KMS-11 (cell line): ENCODE measurements around the gene MBOAT1.
"Not testable (repeated sequence)": the region's sequence is repeated elsewhere in the genome, so short reads cannot be mapped to it uniquely, and the experiment has no call there.

Source experiments
- H2AFZ ChIP-seq: fragments of 200-600 bp; sonication (generic); 2 replicates; pipeline ENCODE4 v1.6.1; 2016; ENCODE audit warnings: antibody characterized with exemption, mixed run types, low read depth
- H3K27ac ChIP-seq: fragments of 200-600 bp; sonication (generic); 2 replicates; pipeline ENCODE4 v1.6.1; 2016; ENCODE audit warnings: mild to moderate bottlenecking, mixed run types
- H3K27me3 ChIP-seq: fragments of 200-600 bp; sonication (generic); 2 replicates; pipeline ENCODE4 v1.6.1; 2017; ENCODE audit warnings: mild to moderate bottlenecking, low read depth, mixed run types, moderate library complexity; ENCODE audit not compliant: insufficient read depth
- H3K36me3 ChIP-seq: fragments of 200-600 bp; sonication (generic); 2 replicates; pipeline ENCODE4 v1.6.1; 2017; ENCODE audit warnings: mild to moderate bottlenecking, mixed run types; ENCODE audit not compliant: insufficient read depth
- H3K4me1 ChIP-seq: fragments of 200-600 bp; sonication (generic); 2 replicates; pipeline ENCODE4 v1.6.1; 2016; ENCODE audit warnings: mild to moderate bottlenecking, low read depth, mixed run types; ENCODE audit not compliant: poor library complexity, severe bottlenecking
- H3K4me2 ChIP-seq: fragments of 200-600 bp; sonication (generic); 2 replicates; pipeline ENCODE4 v1.7.0; 2016; ENCODE audit warnings: mild to moderate bottlenecking, mixed run types
- H3K4me3 ChIP-seq: fragments of 200-600 bp; sonication (generic); IDR thresholded peaks from 2 replicates; pipeline ENCODE4 v1.6.1; 2017; ENCODE audit warnings: low read depth, low read length, mixed read lengths; ENCODE audit not compliant: insufficient read depth
- H3K79me2 ChIP-seq: fragments of 200-600 bp; sonication (generic); 2 replicates; pipeline ENCODE4 v1.6.1; 2016; ENCODE audit warnings: low read depth, mixed run types; ENCODE audit not compliant: insufficient read depth
- H3K9ac ChIP-seq: fragments of 200-600 bp; sonication (generic); 2 replicates; pipeline ENCODE4 v1.6.1; 2016; ENCODE audit warnings: mild to moderate bottlenecking, mixed run types
- H4K20me1 ChIP-seq: fragments of 200-600 bp; sonication (generic); 2 replicates; pipeline ENCODE4 v1.6.1; 2016; ENCODE audit warnings: mild to moderate bottlenecking, mixed run types; ENCODE audit not compliant: insufficient read depth
- TF ChIP-seq, protein P1 (sequence below): fragments of 200-600 bp; sonication (generic); conservative IDR thresholded peaks from 2 replicates; pipeline ENCODE4 v1.6.1; 2017; ENCODE audit warnings: low read depth, mild to moderate bottlenecking, antibody characterized with exemption, low read length, moderate library complexity, mixed read lengths

Gene MBOAT1

DNA sequence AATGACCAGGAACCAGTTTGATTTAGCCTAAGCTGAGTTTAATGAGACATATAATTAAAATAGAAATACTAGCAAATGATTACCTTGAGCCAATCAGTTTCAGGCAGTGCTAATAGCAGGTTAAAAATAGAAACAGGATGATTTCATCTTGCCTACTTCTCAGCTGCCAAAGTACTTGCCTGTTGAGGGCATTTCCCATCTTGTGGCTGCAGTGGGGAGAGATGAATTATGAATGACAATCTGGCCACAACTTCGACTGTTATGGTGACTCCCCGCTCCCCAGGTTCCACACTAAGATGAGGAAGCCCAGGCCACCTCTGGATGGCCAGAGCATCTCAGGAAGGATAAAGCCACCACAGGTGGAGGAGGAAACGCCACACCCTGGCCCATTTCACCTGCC lies 31.3 kb downstream of the MBOAT1 start:
- peak overlapping the region; percentile 11; the same call in 1 of the 2 replicates for H3K4me2 ChIP-seq
- H3K79me2 ChIP-seq = peaks cover 11% of the 10 kb centered on the region; the same call in 1 of the 2 replicates
- peaks cover 21% of the 10 kb centered on the region for H3K4me1 ChIP-seq

DNA sequence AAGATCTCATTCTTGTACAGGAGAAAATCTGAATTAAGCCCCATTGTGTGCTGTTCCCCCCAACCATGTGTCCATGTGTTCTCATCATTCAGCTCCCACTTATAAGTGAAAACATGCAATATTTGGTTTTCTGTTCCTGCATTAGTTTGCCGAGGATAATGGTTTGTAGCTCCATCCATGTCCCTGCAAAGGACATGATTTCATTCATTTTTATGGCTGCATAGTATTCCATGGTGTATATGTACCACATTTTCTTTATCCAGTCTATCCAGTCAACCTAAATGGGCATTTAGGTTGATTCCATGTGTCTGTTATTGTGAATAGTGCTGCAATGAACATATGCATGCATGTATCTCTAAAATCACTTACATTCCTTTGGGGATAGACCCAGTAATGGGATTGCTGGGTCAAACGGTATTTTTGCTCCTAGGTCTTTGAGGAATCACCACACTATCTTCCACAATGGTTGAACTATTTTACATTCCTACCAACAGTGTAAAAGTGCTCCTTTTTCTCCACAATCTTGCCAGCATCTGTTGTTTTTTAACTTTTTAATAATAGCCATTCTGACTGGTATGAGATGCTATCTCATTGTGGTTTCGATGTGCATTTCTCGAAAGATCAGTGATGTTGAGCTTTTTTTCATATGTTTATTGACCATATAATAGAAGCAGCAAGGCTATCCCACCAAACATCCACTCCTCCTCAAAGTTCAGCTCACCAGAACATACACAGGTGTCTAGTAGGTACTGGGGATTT lies 32.8 kb downstream of the MBOAT1 start:
- not testable (repeated sequence) for H4K20me1 ChIP-seq, H3K27ac ChIP-seq, H3K27me3 ChIP-seq

More for the DNA sequence above, 31.3 kb downstream of the MBOAT1 start:
- Histone ChIP-seq H3K4me3 (no peak overlapping the region), H3K9ac (no peak overlapping the region), H3K36me3 (no peaks in the 10 kb centered on the region), H4K20me1 (no peaks in the 10 kb centered on the region), H3K27ac (no peak overlapping the region), H3K27me3 (no peaks in the 10 kb centered on the region), H2AFZ (no peak overlapping the region)
- TF ChIP-seq, protein P1, sequence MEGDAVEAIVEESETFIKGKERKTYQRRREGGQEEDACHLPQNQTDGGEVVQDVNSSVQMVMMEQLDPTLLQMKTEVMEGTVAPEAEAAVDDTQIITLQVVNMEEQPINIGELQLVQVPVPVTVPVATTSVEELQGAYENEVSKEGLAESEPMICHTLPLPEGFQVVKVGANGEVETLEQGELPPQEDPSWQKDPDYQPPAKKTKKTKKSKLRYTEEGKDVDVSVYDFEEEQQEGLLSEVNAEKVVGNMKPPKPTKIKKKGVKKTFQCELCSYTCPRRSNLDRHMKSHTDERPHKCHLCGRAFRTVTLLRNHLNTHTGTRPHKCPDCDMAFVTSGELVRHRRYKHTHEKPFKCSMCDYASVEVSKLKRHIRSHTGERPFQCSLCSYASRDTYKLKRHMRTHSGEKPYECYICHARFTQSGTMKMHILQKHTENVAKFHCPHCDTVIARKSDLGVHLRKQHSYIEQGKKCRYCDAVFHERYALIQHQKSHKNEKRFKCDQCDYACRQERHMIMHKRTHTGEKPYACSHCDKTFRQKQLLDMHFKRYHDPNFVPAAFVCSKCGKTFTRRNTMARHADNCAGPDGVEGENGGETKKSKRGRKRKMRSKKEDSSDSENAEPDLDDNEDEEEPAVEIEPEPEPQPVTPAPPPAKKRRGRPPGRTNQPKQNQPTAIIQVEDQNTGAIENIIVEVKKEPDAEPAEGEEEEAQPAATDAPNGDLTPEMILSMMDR = no peak

DNA sequence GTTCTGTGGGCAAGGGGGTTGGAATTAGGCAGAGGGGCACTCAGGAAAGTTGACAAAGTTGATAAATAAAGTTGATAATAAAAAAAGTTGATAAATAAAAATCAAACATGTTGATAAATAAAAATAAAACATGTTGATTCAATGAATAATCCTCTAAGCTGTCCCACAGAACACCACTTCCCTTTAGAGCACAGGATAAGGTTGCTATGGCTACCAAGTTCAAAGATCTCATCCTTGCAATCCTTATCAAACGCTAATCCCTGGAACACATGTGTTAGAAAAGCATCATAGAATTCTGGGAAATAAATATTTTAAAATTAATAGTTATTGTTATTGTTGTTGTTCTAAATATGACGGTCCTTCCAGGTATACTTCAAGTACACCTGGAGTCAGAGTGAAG lies 33.9 kb downstream of the MBOAT1 start:
- no peaks in the 10 kb centered on the region for H3K36me3 ChIP-seq
- H3K9ac ChIP-seq = no peak overlapping the region
- no peak overlapping the region for H3K4me3 ChIP-seq
- H3K27me3 ChIP-seq = no peaks in the 10 kb centered on the region
- H3K4me1 ChIP-seq = peaks cover 31% of the 10 kb centered on the region
- 0 out of 2 replicates have a peak, but pooled peaks cover 8% of the 10 kb centered on the region for H3K79me2 ChIP-seq
- H3K4me2 ChIP-seq = no peak overlapping the region
- no peaks in the 10 kb centered on the region for H4K20me1 ChIP-seq
- no peak overlapping the region for H3K27ac ChIP-seq
- TF ChIP-seq, protein P1 = no peak
- H2AFZ ChIP-seq = no peak overlapping the region

More for the DNA sequence above, 32.8 kb downstream of the MBOAT1 start:
- not testable (repeated sequence) for H3K36me3 ChIP-seq, H3K9ac ChIP-seq, H3K4me3 ChIP-seq, H3K4me2 ChIP-seq, H2AFZ ChIP-seq
- Histone ChIP-seq H3K4me1 (peaks cover 21% of the 10 kb centered on the region), H3K79me2 (peaks cover 11% of the 10 kb centered on the region; the same call in 1 of the 2 replicates)

DNA sequence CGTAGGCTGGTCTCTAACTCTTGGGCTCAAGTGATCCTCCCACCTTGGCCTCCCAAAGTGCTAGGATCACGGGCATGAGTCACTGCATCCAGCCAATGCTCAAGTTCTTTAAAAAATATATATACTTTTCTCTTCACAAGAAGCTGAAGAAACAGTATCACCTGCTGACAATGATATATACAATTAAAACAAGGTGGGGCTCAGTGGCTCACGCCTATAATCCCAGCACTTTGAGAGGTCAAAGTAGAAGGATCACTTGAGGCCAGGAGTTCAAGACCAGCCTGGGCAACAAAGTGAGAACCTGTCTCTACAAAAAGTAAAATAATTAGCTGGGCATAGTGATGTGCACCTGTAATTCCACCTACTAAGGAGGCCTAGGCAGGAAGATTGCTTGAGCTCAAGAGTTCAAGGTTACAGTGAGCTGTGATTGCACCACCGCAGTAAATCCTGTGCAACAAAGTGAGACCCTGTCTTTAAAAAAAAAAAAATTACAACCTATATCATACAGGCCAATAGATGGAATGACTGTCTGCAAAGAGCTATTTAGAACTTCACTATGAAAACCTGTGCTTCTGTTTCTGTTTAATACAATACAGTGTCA lies 36.4 kb downstream of the MBOAT1 start:
- Histone ChIP-seq H2AFZ (no peak overlapping the region), H3K36me3 (no peaks in the 10 kb centered on the region), H3K9ac (no peak overlapping the region), H3K4me1 (peaks cover 21% of the 10 kb centered on the region), H4K20me1 (no peaks in the 10 kb centered on the region), H3K4me2 (no peak overlapping the region), H3K4me3 (no peak overlapping the region), H3K27ac (no peak overlapping the region), H3K27me3 (no peaks in the 10 kb centered on the region), H3K79me2 (0 out of 2 replicates have a peak, but pooled peaks cover 4% of the 10 kb centered on the region)
- TF ChIP-seq, protein P1 = no peak
